ENCODE measurements around the gene GPR108. TPM values are rescaled to one million over a fixed set of nuclear protein-coding genes. Genes with fewer than 3 reads are reported as not detected.
A peak's percentile ranks its signal among the peaks of the same experiment; 100 is the strongest.
"Not testable (repeated sequence)": the region's sequence is repeated elsewhere in the genome, so short reads cannot be mapped to it uniquely, and the experiment has no call there.

The GPR108 gene
- total RNA-seq, 1 experiment from 2014 or later, result 43.0 TPM

DNA sequence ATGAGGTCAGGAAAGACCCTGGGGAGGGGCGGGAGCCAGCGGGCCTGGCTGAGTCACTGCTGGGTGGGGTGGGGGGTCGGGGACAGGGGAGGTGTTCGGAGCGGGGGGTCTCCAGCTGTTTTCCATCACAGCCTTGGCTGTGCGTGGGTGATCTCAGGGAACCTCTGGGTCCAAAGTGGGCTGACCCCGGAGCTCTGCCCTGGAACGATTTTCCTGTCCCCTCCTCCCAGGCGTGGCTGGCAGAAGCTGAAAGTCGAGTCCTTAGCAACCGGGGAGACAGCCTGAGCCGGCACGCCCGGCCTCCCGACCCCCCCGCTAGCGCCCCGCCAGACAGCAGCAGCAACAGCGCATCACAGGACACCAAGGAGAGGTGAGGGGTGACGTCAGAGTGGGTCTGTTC lies 12.7 kb upstream of the GPR108 start:
- POLR2A ChIA-PET, result no interaction called here
- CTCF ChIA-PET, result no interaction called here
- Histone ChIP-seq H3K4me3 (ENCODE audit: low read depth in 2 of 2, low read length in 2 of 2) (no peak overlapping the region), H3K27me3 (ENCODE audit: control insufficient read depth, insufficient read depth, low read length) (no peaks in the 10 kb centered on the region), H3K4me1 (ENCODE audit: control insufficient read depth, insufficient read depth, low read length) (peaks cover 13% of the 10 kb centered on the region), H3K27ac (ENCODE audit: low read length) (no peak overlapping the region), H3K9me3 (ENCODE audit: control insufficient read depth, insufficient read depth, low read depth, low read length) (no peaks in the 10 kb centered on the region), H3K36me3 (ENCODE audit: control insufficient read depth, insufficient read depth, low read length) (peaks cover 5% of the 10 kb centered on the region; the same call in 1 of the 2 replicates)
- no peak for TF ChIP-seq TCF7L2 (IDR thresholded peaks at IDR 0.05; ENCODE audit: low read depth, low read length)
- TF ChIP-seq POLR2AphosphoS5 (IDR thresholded peaks at IDR 0.05; ENCODE audit: low read depth, low read length), result no peak
- TF ChIP-seq, protein P1, sequence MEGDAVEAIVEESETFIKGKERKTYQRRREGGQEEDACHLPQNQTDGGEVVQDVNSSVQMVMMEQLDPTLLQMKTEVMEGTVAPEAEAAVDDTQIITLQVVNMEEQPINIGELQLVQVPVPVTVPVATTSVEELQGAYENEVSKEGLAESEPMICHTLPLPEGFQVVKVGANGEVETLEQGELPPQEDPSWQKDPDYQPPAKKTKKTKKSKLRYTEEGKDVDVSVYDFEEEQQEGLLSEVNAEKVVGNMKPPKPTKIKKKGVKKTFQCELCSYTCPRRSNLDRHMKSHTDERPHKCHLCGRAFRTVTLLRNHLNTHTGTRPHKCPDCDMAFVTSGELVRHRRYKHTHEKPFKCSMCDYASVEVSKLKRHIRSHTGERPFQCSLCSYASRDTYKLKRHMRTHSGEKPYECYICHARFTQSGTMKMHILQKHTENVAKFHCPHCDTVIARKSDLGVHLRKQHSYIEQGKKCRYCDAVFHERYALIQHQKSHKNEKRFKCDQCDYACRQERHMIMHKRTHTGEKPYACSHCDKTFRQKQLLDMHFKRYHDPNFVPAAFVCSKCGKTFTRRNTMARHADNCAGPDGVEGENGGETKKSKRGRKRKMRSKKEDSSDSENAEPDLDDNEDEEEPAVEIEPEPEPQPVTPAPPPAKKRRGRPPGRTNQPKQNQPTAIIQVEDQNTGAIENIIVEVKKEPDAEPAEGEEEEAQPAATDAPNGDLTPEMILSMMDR (IDR thresholded peaks at IDR 0.05), result no peak
- no peak for TF ChIP-seq SIN3A (IDR thresholded peaks at IDR 0.05; ENCODE audit: borderline replicate concordance, insufficient read depth, low read depth, low read length)
- TF ChIP-seq, protein P2, sequence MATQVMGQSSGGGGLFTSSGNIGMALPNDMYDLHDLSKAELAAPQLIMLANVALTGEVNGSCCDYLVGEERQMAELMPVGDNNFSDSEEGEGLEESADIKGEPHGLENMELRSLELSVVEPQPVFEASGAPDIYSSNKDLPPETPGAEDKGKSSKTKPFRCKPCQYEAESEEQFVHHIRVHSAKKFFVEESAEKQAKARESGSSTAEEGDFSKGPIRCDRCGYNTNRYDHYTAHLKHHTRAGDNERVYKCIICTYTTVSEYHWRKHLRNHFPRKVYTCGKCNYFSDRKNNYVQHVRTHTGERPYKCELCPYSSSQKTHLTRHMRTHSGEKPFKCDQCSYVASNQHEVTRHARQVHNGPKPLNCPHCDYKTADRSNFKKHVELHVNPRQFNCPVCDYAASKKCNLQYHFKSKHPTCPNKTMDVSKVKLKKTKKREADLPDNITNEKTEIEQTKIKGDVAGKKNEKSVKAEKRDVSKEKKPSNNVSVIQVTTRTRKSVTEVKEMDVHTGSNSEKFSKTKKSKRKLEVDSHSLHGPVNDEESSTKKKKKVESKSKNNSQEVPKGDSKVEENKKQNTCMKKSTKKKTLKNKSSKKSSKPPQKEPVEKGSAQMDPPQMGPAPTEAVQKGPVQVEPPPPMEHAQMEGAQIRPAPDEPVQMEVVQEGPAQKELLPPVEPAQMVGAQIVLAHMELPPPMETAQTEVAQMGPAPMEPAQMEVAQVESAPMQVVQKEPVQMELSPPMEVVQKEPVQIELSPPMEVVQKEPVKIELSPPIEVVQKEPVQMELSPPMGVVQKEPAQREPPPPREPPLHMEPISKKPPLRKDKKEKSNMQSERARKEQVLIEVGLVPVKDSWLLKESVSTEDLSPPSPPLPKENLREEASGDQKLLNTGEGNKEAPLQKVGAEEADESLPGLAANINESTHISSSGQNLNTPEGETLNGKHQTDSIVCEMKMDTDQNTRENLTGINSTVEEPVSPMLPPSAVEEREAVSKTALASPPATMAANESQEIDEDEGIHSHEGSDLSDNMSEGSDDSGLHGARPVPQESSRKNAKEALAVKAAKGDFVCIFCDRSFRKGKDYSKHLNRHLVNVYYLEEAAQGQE (IDR thresholded peaks at IDR 0.05; ENCODE audit: insufficient read depth in 1 of 2, low read depth in 2 of 2, low read length in 1 of 2), result no peak
- in situ Hi-C loops (cut with HindIII; ENCODE audit: low pct_unique_long_range_greater_than_20kb, low sequenced_read_pairs), result no loop called here
- DNase-seq (ENCODE audit: low read depth, low spot score) (no peak), ATAC-seq (no peak)
- BruUV-seq (replicated peaks), result no TSS peak
- intact Hi-C loops (cut with micrococcal nuclease; ENCODE audit: unreplicated experiment), result loop anchor here (5.0 kb wide), 1 partner anchor 112 kb away; no protein-coding TSS in a partner anchor

DNA sequence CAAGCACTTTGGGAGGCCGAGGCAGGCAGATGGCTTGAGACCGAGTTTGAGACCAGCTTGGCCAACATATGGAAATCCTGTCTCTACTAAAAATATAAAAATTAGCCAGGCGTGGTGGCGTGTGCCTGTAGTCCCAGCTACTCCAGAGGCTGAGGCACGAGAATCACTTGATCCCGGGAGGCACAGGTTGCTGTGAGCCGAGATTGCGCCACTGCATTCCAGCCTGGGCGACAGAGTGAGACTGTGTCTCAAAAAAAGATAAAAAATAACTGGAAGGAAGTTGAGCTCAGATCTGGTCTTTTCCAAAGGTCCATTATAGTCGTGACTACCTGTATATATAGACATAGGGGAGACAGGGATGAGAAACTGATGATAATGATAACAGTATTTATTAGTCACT lies 11.2 kb upstream of the GPR108 start:
- H3K4me1 ChIP-seq (ENCODE audit: control insufficient read depth, insufficient read depth, low read length), result peaks cover 26% of the 10 kb centered on the region
- BruUV-seq (replicated peaks); H3K27me3 ChIP-seq (ENCODE audit: control insufficient read depth, insufficient read depth, low read length); ATAC-seq; H3K36me3 ChIP-seq (ENCODE audit: control insufficient read depth, insufficient read depth, low read length); H3K27ac ChIP-seq (ENCODE audit: low read length); CTCF ChIA-PET; H3K4me3 ChIP-seq (ENCODE audit: low read depth in 2 of 2, low read length in 2 of 2); DNase-seq (ENCODE audit: low read depth, low spot score); H3K9me3 ChIP-seq (ENCODE audit: control insufficient read depth, insufficient read depth, low read depth, low read length); POLR2A ChIA-PET; intact Hi-C loops (cut with micrococcal nuclease; ENCODE audit: unreplicated experiment); in situ Hi-C loops (cut with HindIII; ENCODE audit: low pct_unique_long_range_greater_than_20kb, low sequenced_read_pairs): not testable (repeated sequence)

DNA sequence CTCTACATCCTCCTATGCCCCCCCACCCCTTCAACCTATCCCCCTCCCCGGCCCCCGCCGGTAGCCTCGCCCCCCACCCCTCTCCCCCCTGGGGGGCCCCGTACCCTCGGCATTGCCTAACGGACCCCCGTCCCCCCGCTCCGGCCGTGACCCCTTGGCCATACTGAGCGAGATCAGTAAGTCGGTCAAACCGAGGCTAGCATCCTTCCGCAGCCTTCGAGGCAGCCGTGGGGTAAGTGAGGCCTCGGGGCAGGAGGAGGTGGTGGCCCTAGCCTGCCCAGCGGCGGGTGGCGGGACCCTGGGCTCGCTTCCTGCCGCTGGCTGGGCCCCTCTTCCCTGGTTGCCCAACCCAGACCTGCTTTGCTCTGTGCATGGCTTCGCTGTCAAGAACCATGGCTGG lies 8.6 kb upstream of the GPR108 start:
- in situ Hi-C loops (cut with HindIII; ENCODE audit: low pct_unique_long_range_greater_than_20kb, low sequenced_read_pairs) (no loop called here), intact Hi-C loops (cut with micrococcal nuclease; ENCODE audit: unreplicated experiment) (no loop called here)
- ATAC-seq (no peak), DNase-seq (ENCODE audit: low read depth, low spot score) (no peak)
- POLR2A ChIA-PET, result no interaction called here
- H3K27me3 ChIP-seq (ENCODE audit: control insufficient read depth, insufficient read depth, low read length), result no peaks in the 10 kb centered on the region
- TF ChIP-seq, protein P1 (IDR thresholded peaks at IDR 0.05), result no peak
- TF ChIP-seq SIN3A (IDR thresholded peaks at IDR 0.05; ENCODE audit: borderline replicate concordance, insufficient read depth, low read depth, low read length), result no peak
- no peaks in the 10 kb centered on the region for H3K9me3 ChIP-seq (ENCODE audit: control insufficient read depth, insufficient read depth, low read depth, low read length)
- H3K36me3 ChIP-seq (ENCODE audit: control insufficient read depth, insufficient read depth, low read length), result peaks cover 2% of the 10 kb centered on the region; the same call in 1 of the 2 replicates
- H3K4me1 ChIP-seq (ENCODE audit: control insufficient read depth, insufficient read depth, low read length), result peaks cover 34% of the 10 kb centered on the region
- CTCF ChIA-PET, result no interaction called here
- BruUV-seq (replicated peaks), result no TSS peak
- H3K27ac ChIP-seq (ENCODE audit: low read length), result peak overlapping the region; percentile 54; the same call in 1 of the 2 replicates
- H3K4me3 ChIP-seq (ENCODE audit: low read depth in 2 of 2, low read length in 2 of 2), result no peak overlapping the region
